HepG2 (cell line): Measurements from ENCODE around the gene RPS25. TPM values are rescaled to one million over a fixed set of nuclear protein-coding genes. Genes with fewer than 3 reads are reported as not detected.

Experiments
- ETV5 ChIP-seq: IDR thresholded peaks from 2 replicates; pipeline ENCODE4 v1.6.1; 2018; ENCODE audit warnings: missing biosample characterization, missing genetic modification reagents, inconsistent platforms, borderline replicate concordance
- FOXP4 ChIP-seq: sonication (generic); formaldehyde crosslinking; IDR thresholded peaks from 2 replicates; pipeline ENCODE4 v1.4.0; 2020; ENCODE audit warnings: missing genetic modification reagents
- HCFC1 ChIP-seq: fragments of 150-350 bp; IDR thresholded peaks from 2 replicates; pipeline ENCODE4 v1.6.1; 2014; ENCODE audit warnings: low read depth, low read length
- HOXA7 ChIP-seq: sonication (generic); formaldehyde crosslinking; IDR thresholded peaks from 2 replicates; pipeline ENCODE4 v1.8.1; 2022; ENCODE audit warnings: mild to moderate bottlenecking, missing genetic modification reagents, moderate library complexity
- KDM6A ChIP-seq: IDR thresholded peaks from 2 replicates; pipeline ENCODE4 v1.6.1; 2016; ENCODE audit warnings: low read depth
- KLF11 ChIP-seq: IDR thresholded peaks from 2 replicates; pipeline ENCODE4 v1.6.1; 2016; ENCODE audit warnings: missing compliant biosample characterization
- MTA3 ChIP-seq: sonication (generic); formaldehyde crosslinking; IDR thresholded peaks from 2 replicates; pipeline ENCODE4 v1.4.0; 2020; ENCODE audit warnings: missing genetic modification reagents
- MTF2 ChIP-seq: sonication (generic); formaldehyde crosslinking; IDR thresholded peaks from 2 replicates; pipeline ENCODE4 v1.5.0; 2020; ENCODE audit warnings: missing genetic modification reagents, borderline replicate concordance
- MYC ChIP-seq: sonication (generic); formaldehyde crosslinking; IDR thresholded peaks from 2 replicates; pipeline ENCODE4 v1.9.0; 2021; ENCODE audit warnings: missing genetic modification reagents, borderline replicate concordance
- NFKB2 ChIP-seq: sonication (generic); formaldehyde crosslinking; IDR thresholded peaks from 2 replicates; pipeline ENCODE4 v1.4.0; 2020; ENCODE audit warnings: missing genetic modification reagents, borderline replicate concordance
- NR1H2 ChIP-seq: sonication (generic); formaldehyde crosslinking; IDR thresholded peaks from 2 replicates; pipeline ENCODE4 v1.8.1; 2022; ENCODE audit warnings: low read depth, missing genetic modification reagents, borderline replicate concordance
- NR2F6 ChIP-seq, 2 experiments: IDR thresholded peaks; 2 replicates each; pipeline ENCODE4 v1.6.1; 2016; ENCODE audit warnings: antibody characterized with exemption in 1 of 2, mild to moderate bottlenecking in 1 of 2
- PHF21A ChIP-seq: sonication (generic); formaldehyde crosslinking; IDR thresholded peaks from 2 replicates; pipeline ENCODE4 v1.5.0; 2020; ENCODE audit warnings: mild to moderate bottlenecking, missing genetic modification reagents
- PITX1 ChIP-seq: sonication (generic); formaldehyde crosslinking; IDR thresholded peaks from 2 replicates; pipeline ENCODE4 v1.5.1; 2020; ENCODE audit warnings: mild to moderate bottlenecking, missing genetic modification reagents
- PPARG ChIP-seq: conservative IDR thresholded peaks from 2 replicates; pipeline ENCODE4 v1.6.1; 2016; ENCODE audit warnings: missing biosample characterization, missing genetic modification reagents
- RFXANK ChIP-seq: IDR thresholded peaks from 2 replicates; pipeline ENCODE4 v1.6.1; 2016
- SAP130 ChIP-seq: IDR thresholded peaks from 2 replicates; pipeline ENCODE4 v1.6.1; 2016; ENCODE audit warnings: low read depth
- SMAD9 ChIP-seq: sonication (generic); formaldehyde crosslinking; IDR thresholded peaks from 2 replicates; pipeline ENCODE4 v1.5.1; 2020; ENCODE audit warnings: mild to moderate bottlenecking, missing genetic modification reagents
- SRSF1 ChIP-seq: fragments of 200-400 bp; formaldehyde crosslinking; optimal IDR thresholded peaks from 2 replicates; pipeline ENCODE3; 2017; ENCODE audit warnings: mild to moderate bottlenecking, low read depth, low read length, moderate library complexity
- ZBTB38 ChIP-seq: sonication (generic); formaldehyde crosslinking; IDR thresholded peaks from 2 replicates; pipeline ENCODE4 v1.5.1; 2020; ENCODE audit warnings: mild to moderate bottlenecking, missing genetic modification reagents
- ZNF30 ChIP-seq: sonication (generic); formaldehyde crosslinking; IDR thresholded peaks from 2 replicates; pipeline ENCODE4 v1.5.0; 2020; ENCODE audit warnings: mild to moderate bottlenecking, missing genetic modification reagents
- ZNF546 ChIP-seq: sonication (generic); formaldehyde crosslinking; conservative IDR thresholded peaks from 2 replicates; pipeline ENCODE4 v1.8.1; 2023; ENCODE audit warnings: mild to moderate bottlenecking, missing genetic modification reagents
- ZNF788 ChIP-seq: sonication (generic); formaldehyde crosslinking; IDR thresholded peaks from 2 replicates; pipeline ENCODE4 v1.5.0; 2020; ENCODE audit warnings: mild to moderate bottlenecking, missing genetic modification reagents, borderline replicate concordance
- ZNF850 ChIP-seq: sonication (generic); formaldehyde crosslinking; conservative IDR thresholded peaks from 2 replicates; pipeline ENCODE4 v1.9.0; 2021; ENCODE audit warnings: mild to moderate bottlenecking, missing genetic modification reagents
- ZSCAN22 ChIP-seq: sonication (generic); formaldehyde crosslinking; IDR thresholded peaks from 2 replicates; pipeline ENCODE4 v1.4.0; 2020; ENCODE audit warnings: mild to moderate bottlenecking, missing genetic modification reagents
- polyA plus RNA-seq, 8 experiments: library from polyadenylated mRNA; depleted of rRNA in 3 of 8; stranded (reverse) in 7 of 8; unstranded in 1 of 8; fragments of >200 nt; fragmentation: Illumina TruSeq in 4 of 8; extraction: Trizol in 4 of 8; gene quantifications; 2 replicates each; pipeline versions ENCODE4 v1.2.1 to v1.2.3, GENCODE V29; 2011 to 2016; ENCODE audit warnings: low read depth in 4 of 8, missing spikeins in 1 of 8, mixed read lengths in 1 of 8; ENCODE audit not compliant: insufficient read depth in 1 of 8
- total RNA-seq, 5 experiments: library from RNA; depleted of rRNA; stranded (reverse); fragments of >200 nt; fragmentation: Illumina TruSeq; extraction: Trizol; gene quantifications; 2 replicates each; pipeline ENCODE4 v1.2.3, GENCODE V29; 2016; ENCODE audit warnings: low read depth in 1 of 5
- TF ChIP-seq, protein P1 (sequence below): sonication (generic); formaldehyde crosslinking; IDR thresholded peaks from 2 replicates; pipeline ENCODE4 v1.4.0; 2020; ENCODE audit warnings: low read depth, mild to moderate bottlenecking, missing genetic modification reagents
- TF ChIP-seq, protein P2 (sequence below): sonication (generic); formaldehyde crosslinking; IDR thresholded peaks from 2 replicates; pipeline ENCODE4 v1.8.0; 2022; ENCODE audit warnings: mild to moderate bottlenecking, missing genetic modification reagents; ENCODE audit not compliant: insufficient replicate concordance
- TF ChIP-seq, protein P3 (sequence below): sonication (generic); formaldehyde crosslinking; IDR thresholded peaks from 2 replicates; pipeline ENCODE4 v1.5.0; 2020; ENCODE audit warnings: missing genetic modification reagents, mild to moderate bottlenecking, borderline replicate concordance

RPS25 gene
- total and polyA plus RNA-seq, 2 of the 13 experiments (the other 11 are each of a cell fraction or from before 2014, with no cell fraction given), result 839 to 1,415 TPM

GRCh38 chr11:119024430-119025098, 6.4 kb upstream of the RPS25 start (continued):
- TF ChIP-seq ZSCAN22 (CRISPR knock-in tag) (no peak), HCFC1 (no peak), NFKB2 (CRISPR knock-in tag) (no peak), PHF21A (peak; percentile 76), NR2F6 (IDR thresholded peaks at IDR 0.05) (peak; percentile 81), NR2F6 (CRISPR knock-in tag; IDR thresholded peaks at IDR 0.05) (peak; percentile 82), PPARG (CRISPR knock-in tag) (peak; percentile 47; the same call in 1 of the 2 replicates), KLF11 (CRISPR knock-in tag) (no peak), FOXP4 (CRISPR knock-in tag) (peak; percentile 49; the same call in 1 of the 2 replicates), MYC (CRISPR knock-in tag) (peak; percentile 41; the same call in 1 of the 2 replicates), PITX1 (CRISPR knock-in tag) (no peak), KDM6A (no peak), ZNF30 (no peak), ZBTB38 (CRISPR knock-in tag) (peak; percentile 89), MTF2 (CRISPR knock-in tag) (no peak), SAP130 (peak; percentile 51), MTA3 (CRISPR knock-in tag) (no peak), SMAD9 (CRISPR knock-in tag) (no peak), ETV5 (CRISPR knock-in tag) (peak; percentile 39; the same call in 1 of the 2 replicates), HOXA7 (CRISPR knock-in tag) (no peak), RFXANK (CRISPR knock-in tag) (no peak), ZNF788 (CRISPR knock-in tag) (peak; percentile 19; the same call in 1 of the 2 replicates), ZNF850 (CRISPR knock-in tag) (no peak), ZNF546 (CRISPR knock-in tag) (no peak), SRSF1 (no peak), NR1H2 (CRISPR knock-in tag) (no peak)
- TF ChIP-seq, protein P1, sequence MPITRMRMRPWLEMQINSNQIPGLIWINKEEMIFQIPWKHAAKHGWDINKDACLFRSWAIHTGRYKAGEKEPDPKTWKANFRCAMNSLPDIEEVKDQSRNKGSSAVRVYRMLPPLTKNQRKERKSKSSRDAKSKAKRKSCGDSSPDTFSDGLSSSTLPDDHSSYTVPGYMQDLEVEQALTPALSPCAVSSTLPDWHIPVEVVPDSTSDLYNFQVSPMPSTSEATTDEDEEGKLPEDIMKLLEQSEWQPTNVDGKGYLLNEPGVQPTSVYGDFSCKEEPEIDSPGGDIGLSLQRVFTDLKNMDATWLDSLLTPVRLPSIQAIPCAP, result no peak; the same call in 1 of the 2 replicates
- TF ChIP-seq, protein P2, sequence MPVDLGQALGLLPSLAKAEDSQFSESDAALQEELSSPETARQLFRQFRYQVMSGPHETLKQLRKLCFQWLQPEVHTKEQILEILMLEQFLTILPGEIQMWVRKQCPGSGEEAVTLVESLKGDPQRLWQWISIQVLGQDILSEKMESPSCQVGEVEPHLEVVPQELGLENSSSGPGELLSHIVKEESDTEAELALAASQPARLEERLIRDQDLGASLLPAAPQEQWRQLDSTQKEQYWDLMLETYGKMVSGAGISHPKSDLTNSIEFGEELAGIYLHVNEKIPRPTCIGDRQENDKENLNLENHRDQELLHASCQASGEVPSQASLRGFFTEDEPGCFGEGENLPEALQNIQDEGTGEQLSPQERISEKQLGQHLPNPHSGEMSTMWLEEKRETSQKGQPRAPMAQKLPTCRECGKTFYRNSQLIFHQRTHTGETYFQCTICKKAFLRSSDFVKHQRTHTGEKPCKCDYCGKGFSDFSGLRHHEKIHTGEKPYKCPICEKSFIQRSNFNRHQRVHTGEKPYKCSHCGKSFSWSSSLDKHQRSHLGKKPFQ (CRISPR knock-in tag), result no peak
- TF ChIP-seq, protein P3, sequence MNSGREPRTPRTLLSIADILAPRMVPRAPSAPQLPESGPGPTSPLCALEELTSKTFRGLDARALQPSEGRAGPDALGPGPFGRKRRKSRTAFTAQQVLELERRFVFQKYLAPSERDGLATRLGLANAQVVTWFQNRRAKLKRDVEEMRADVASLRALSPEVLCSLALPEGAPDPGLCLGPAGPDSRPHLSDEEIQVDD, result 0 out of 2 replicates have a peak, but pooled peaks have one; percentile 8
